Activated CD4-positive, alpha-beta T cell treated with anti-CD3 and anti-CD28 coated beads, Interleukin-2, amount 50 U/mL, for 48 hours (primary cell): ENCODE data around the gene EYA3.
A peak's percentile ranks its signal among the peaks of the same experiment; 100 is the strongest.

Experiments
- DNase-seq, 2 experiments: peaks; one replicate each; pipeline ENCODE4 v3.0.0-alpha.2; 2020

EYA3 gene

GRCh38 chr1:27935721-27936120, 152.7 kb downstream of the EYA3 start:
- DNase-seq = no peak

- DNase-seq = peak in 1 of 2 experiments; percentile 31
These were observed 153.4 kb downstream of the EYA3 start, which contains the start of gene SMPDL3B for GRCh38 chr1:27934818-27935549. TSS of gene SMPDL3B (plus strand) at chr1:27935000. CDS start at chr1:27935184, 184 bp downstream.

- no peak for DNase-seq
These were observed 156.7 kb downstream of the EYA3 start for GRCh38 chr1:27931759-27932158.

GRCh38 chr1:27931184-27931583, 157.2 kb downstream of the EYA3 start:
- no peak for DNase-seq

GRCh38 chr1:27928216-27928954, 160.0 kb downstream of the EYA3 start:
- no peak for DNase-seq

GRCh38 chr1:27922272-27922671, 166.1 kb downstream of the EYA3 start:
- DNase-seq = no peak
